ENCODE measurements around the gene ITPR1.

- TF ChIP-seq CTCF (IDR thresholded peaks at IDR 0.05) (no peak), POLR2A (IDR thresholded peaks at IDR 0.05) (no peak)
Measured at GRCh38 chr3:4817128-4817527, 324.0 kb downstream of the ITPR1 start.

All from thyroid gland (tissue), 4 donors.